ENCODE data around the gene DGKI. TPM values are rescaled to one million over a fixed set of nuclear protein-coding genes. Genes with fewer than 3 reads are reported as not detected.

The DGKI gene
- total RNA-seq, 1 donor from 2014 or later, result 2.2 TPM

- H3K4me3 Mint-ChIP-seq, result no peak overlapping the region
- no peak overlapping the region for H3K27ac Mint-ChIP-seq (ENCODE audit: unreplicated experiment)
- H3K4me1 Mint-ChIP-seq, result peaks cover 28% of the 10 kb centered on the region
- no peak for TF ChIP-seq CTCF (conservative IDR thresholded peaks at IDR 0.05)
- H3K36me3 Mint-ChIP-seq (ENCODE audit: low read depth), result no peaks in the 10 kb centered on the region
- DNase-seq (ENCODE audit: low read depth, low spot score), result no peak
- H3K9me3 Mint-ChIP-seq, result no peaks in the 10 kb centered on the region
- no peaks in the 10 kb centered on the region for H3K27me3 Mint-ChIP-seq (ENCODE audit: low read depth)
Measured at GRCh38 chr7:137820156-137820555, 26.6 kb downstream of the DGKI start.

GRCh38 chr7:137818036-137818435, 28.7 kb downstream of the DGKI start:
- no peaks in the 10 kb centered on the region for H3K36me3 Mint-ChIP-seq (ENCODE audit: low read depth)
- H3K27me3 Mint-ChIP-seq (ENCODE audit: low read depth), result no peaks in the 10 kb centered on the region
- no peak for TF ChIP-seq CTCF (conservative IDR thresholded peaks at IDR 0.05)
- no peak overlapping the region for H3K4me3 Mint-ChIP-seq
- H3K27ac Mint-ChIP-seq (ENCODE audit: unreplicated experiment), result no peak overlapping the region
- no peaks in the 10 kb centered on the region for H3K9me3 Mint-ChIP-seq
- H3K4me1 Mint-ChIP-seq, result peaks cover 28% of the 10 kb centered on the region
- no peak for DNase-seq (ENCODE audit: low read depth, low spot score)

GRCh38 chr7:137816696-137817320, 30.0 kb downstream of the DGKI start:
- Mint-ChIP-seq H3K36me3 (ENCODE audit: low read depth) (no peaks in the 10 kb centered on the region), H3K4me3 (no peak overlapping the region), H3K4me1 (peaks cover 28% of the 10 kb centered on the region), H3K27ac (ENCODE audit: unreplicated experiment) (no peak overlapping the region), H3K9me3 (no peaks in the 10 kb centered on the region), H3K27me3 (ENCODE audit: low read depth) (no peaks in the 10 kb centered on the region)
- DNase-seq (ENCODE audit: low read depth, low spot score), result no peak
- TF ChIP-seq CTCF (conservative IDR thresholded peaks at IDR 0.05), result peak; percentile 21

GRCh38 chr7:137813541-137813940, 33.2 kb downstream of the DGKI start:
- Mint-ChIP-seq H3K9me3 (no peaks in the 10 kb centered on the region), H3K36me3 (ENCODE audit: low read depth) (no peaks in the 10 kb centered on the region), H3K27ac (ENCODE audit: unreplicated experiment) (no peak overlapping the region)

GRCh38 chr7:137810248-137810647, 36.5 kb downstream of the DGKI start:
- no peak for DNase-seq (ENCODE audit: low read depth, low spot score)
- H3K4me1 Mint-ChIP-seq, result no peaks in the 10 kb centered on the region
- no peak overlapping the region for H3K4me3 Mint-ChIP-seq

More at GRCh38 chr7:137813541-137813940, 33.2 kb downstream of the DGKI start:
- peaks cover 5% of the 10 kb centered on the region for H3K4me1 Mint-ChIP-seq
- no peak for DNase-seq (ENCODE audit: low read depth, low spot score)
- no peak for TF ChIP-seq CTCF (conservative IDR thresholded peaks at IDR 0.05)
- H3K27me3 Mint-ChIP-seq (ENCODE audit: low read depth), result no peaks in the 10 kb centered on the region
- H3K4me3 Mint-ChIP-seq, result no peak overlapping the region

More at GRCh38 chr7:137810248-137810647, 36.5 kb downstream of the DGKI start:
- no peak for TF ChIP-seq CTCF (conservative IDR thresholded peaks at IDR 0.05)
- H3K9me3 Mint-ChIP-seq, result no peaks in the 10 kb centered on the region
- no peaks in the 10 kb centered on the region for H3K27me3 Mint-ChIP-seq (ENCODE audit: low read depth)
- H3K36me3 Mint-ChIP-seq (ENCODE audit: low read depth), result no peaks in the 10 kb centered on the region
- H3K27ac Mint-ChIP-seq (ENCODE audit: unreplicated experiment), result no peak overlapping the region

Data from neural crest cell (in vitro differentiated cells).